Ovary (tissue), 3 donors: Measurements from ENCODE around the gene SF3B3.

Experiments used
- EP300 ChIP-seq: sonication (generic); formaldehyde crosslinking; IDR thresholded peaks from one replicate; pipeline ENCODE4 v1.6.1; 2017; ENCODE audit warnings: antibody characterized with exemption
- POLR2A ChIP-seq: fragments of 450-650 bp; IDR thresholded peaks from one replicate; pipeline ENCODE4 v1.6.1; 2017; ENCODE audit warnings: antibody characterized with exemption, mild to moderate bottlenecking, moderate library complexity
- TF ChIP-seq, protein P1 (sequence below), 3 donors: fragments of 450-650 bp in 2 of 3; fragments of 200-600 bp in 1 of 3; IDR thresholded peaks; one replicate each; pipeline versions ENCODE4 v1.5.1 to v1.8.0; 2016 to 2022; ENCODE audit warnings: antibody characterized with exemption in 3 of 3, mild to moderate bottlenecking in 1 of 3
- donor health status: DM: no; HTN: no; CAD: no.

DNA sequence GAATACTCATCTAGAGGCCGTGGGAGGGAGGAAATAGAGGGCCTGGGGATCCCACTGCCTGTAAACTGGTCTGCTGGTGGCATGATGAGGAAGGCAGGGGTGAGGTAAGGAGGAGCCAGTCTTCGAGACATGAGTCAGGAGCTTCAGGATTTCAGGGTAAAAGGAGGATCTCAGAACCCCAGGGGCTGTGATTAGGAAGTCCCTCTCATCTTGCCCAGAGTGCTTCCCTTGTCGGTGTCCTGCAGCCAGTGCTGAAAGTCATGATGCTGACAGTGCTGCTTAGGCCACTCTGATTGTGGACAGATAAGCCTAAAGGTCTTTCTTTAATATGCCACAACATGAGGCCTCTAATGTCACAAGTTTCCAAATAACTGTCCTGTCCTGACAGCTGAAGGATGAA, 29.8 kb upstream of the SF3B3 start:
- TF ChIP-seq, protein P1, sequence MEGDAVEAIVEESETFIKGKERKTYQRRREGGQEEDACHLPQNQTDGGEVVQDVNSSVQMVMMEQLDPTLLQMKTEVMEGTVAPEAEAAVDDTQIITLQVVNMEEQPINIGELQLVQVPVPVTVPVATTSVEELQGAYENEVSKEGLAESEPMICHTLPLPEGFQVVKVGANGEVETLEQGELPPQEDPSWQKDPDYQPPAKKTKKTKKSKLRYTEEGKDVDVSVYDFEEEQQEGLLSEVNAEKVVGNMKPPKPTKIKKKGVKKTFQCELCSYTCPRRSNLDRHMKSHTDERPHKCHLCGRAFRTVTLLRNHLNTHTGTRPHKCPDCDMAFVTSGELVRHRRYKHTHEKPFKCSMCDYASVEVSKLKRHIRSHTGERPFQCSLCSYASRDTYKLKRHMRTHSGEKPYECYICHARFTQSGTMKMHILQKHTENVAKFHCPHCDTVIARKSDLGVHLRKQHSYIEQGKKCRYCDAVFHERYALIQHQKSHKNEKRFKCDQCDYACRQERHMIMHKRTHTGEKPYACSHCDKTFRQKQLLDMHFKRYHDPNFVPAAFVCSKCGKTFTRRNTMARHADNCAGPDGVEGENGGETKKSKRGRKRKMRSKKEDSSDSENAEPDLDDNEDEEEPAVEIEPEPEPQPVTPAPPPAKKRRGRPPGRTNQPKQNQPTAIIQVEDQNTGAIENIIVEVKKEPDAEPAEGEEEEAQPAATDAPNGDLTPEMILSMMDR (IDR thresholded peaks at IDR 0.05) = no peak
- no peak for TF ChIP-seq POLR2A
- no peak for TF ChIP-seq EP300
